OCI-LY3 (cell line): ENCODE measurements around the gene RGS4.

Experiments used
- H2AFZ ChIP-seq: fragments of 200-600, 300-600 bp; shearing (Covaris generic); 2 replicates; pipeline ENCODE4 v1.6.0; 2014; ENCODE audit warnings: antibody characterized with exemption, low read depth, low read length
- H3K27ac ChIP-seq: fragments of 200-600, 300-600 bp; sonication (generic); 2 replicates; pipeline ENCODE4 v1.5.1; 2014; ENCODE audit warnings: mild to moderate bottlenecking, low read length, moderate library complexity, mixed read lengths
- H3K27me3 ChIP-seq: fragments of 200-600, 300-600 bp; sonication (generic); 2 replicates; pipeline ENCODE4 v1.6.1; 2014; ENCODE audit warnings: low read depth, low read length, mixed read lengths
- H3K36me3 ChIP-seq: fragments of 200-600, 300-600 bp; sonication (generic); replicated peaks from 2 replicates; pipeline ENCODE3; 2014; ENCODE audit warnings: low read depth, low read length, mixed read lengths
- H3K4me1 ChIP-seq: fragments of 300-600, 200-600 bp; sonication (generic); 2 replicates; pipeline ENCODE4 v1.6.1; 2014; ENCODE audit warnings: low read length, mixed read lengths
- H3K4me2 ChIP-seq: fragments of 200-600, 300-600 bp; sonication (generic); 2 replicates; pipeline ENCODE4 v1.6.1; 2014; ENCODE audit warnings: low read length, mixed read lengths
- H3K4me3 ChIP-seq: fragments of 300-600, 200-600 bp; sonication (generic); 2 replicates; pipeline ENCODE4 v1.5.1; 2014; ENCODE audit warnings: antibody characterized with exemption, mild to moderate bottlenecking, low read length, moderate library complexity
- H3K79me2 ChIP-seq: fragments of 300-600, 200-600 bp; shearing (Covaris generic); 2 replicates; pipeline ENCODE4 v1.6.1; 2014; ENCODE audit warnings: mild to moderate bottlenecking, low read length, mixed read lengths
- H3K9ac ChIP-seq: fragments of 300-600, 200-600 bp; shearing (Covaris generic); 2 replicates; pipeline ENCODE4 v1.6.0; 2014; ENCODE audit warnings: mild to moderate bottlenecking, low read length, moderate library complexity
- H3K9me3 ChIP-seq: fragments of 200-600, 300-600 bp; shearing (Covaris generic); 2 replicates; pipeline ENCODE4 v1.6.1; 2014; ENCODE audit warnings: low read length, mixed read lengths; ENCODE audit not compliant: insufficient read depth
- H4K20me1 ChIP-seq: fragments of 200-600, 300-600 bp; sonication (generic); 2 replicates; pipeline ENCODE4 v1.6.1; 2016; ENCODE audit warnings: low read length, mixed read lengths; ENCODE audit not compliant: insufficient read depth
- EZH2phosphoT487 ChIP-seq: fragments of 200-600 bp; shearing (Covaris generic); IDR thresholded peaks from 2 replicates; pipeline ENCODE4 v1.6.1; 2018; ENCODE audit warnings: antibody characterized with exemption, mixed run types, low read depth
- TF ChIP-seq, protein P1 (sequence below): fragments of 200-600, 300-600 bp; sonication (generic); IDR thresholded peaks from 2 replicates; pipeline ENCODE4 v1.5.1; 2014; ENCODE audit warnings: antibody characterized with exemption, low read length, low read depth

Gene RGS4

DNA sequence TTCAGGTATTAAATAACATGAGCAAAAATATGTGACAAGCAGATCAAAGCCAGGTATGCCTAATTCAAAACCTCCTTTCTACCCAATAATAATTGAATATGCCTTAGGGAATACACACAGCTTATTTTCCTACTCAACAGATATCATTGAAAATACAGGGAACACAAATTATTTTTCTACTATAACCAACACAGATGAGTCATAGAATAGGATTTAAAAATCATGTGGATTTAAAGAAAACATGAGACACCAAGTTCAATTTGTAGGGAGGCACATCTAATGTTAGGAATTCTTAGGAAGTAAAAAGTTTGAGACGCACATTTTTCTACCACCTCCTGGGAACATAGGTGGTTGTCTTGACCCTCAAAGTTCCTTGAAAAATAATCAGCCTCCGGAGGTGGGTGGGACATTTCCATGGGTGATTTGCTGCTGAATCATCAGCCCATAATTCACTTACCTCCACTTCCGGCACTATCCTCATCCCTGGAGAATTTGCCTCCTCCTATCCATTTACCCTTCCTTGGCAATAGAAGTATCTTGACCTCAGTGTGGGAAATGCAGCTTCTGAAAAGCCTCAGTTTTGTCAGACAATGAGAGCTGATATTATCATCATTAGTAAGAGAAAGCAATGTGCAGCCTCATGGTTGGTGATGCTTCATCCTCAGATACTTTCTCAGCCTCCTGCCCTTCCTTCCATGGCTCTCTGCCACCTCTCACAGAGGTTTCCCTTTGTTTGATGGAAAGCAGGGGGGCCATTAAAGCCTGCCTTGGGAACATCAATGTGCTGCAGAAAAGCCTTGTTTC, 33.5 kb upstream of the RGS4 start:
- H3K9ac ChIP-seq = no peak overlapping the region
- no peaks in the 10 kb centered on the region for H3K36me3 ChIP-seq
- H3K4me2 ChIP-seq = no peak overlapping the region
- no peaks in the 10 kb centered on the region for H3K79me2 ChIP-seq
- no peak overlapping the region for H2AFZ ChIP-seq
- H3K27me3 ChIP-seq = no peaks in the 10 kb centered on the region
- no peak overlapping the region for H3K4me3 ChIP-seq
- H4K20me1 ChIP-seq = no peaks in the 10 kb centered on the region
- no peak for TF ChIP-seq EZH2phosphoT487
- TF ChIP-seq, protein P1, sequence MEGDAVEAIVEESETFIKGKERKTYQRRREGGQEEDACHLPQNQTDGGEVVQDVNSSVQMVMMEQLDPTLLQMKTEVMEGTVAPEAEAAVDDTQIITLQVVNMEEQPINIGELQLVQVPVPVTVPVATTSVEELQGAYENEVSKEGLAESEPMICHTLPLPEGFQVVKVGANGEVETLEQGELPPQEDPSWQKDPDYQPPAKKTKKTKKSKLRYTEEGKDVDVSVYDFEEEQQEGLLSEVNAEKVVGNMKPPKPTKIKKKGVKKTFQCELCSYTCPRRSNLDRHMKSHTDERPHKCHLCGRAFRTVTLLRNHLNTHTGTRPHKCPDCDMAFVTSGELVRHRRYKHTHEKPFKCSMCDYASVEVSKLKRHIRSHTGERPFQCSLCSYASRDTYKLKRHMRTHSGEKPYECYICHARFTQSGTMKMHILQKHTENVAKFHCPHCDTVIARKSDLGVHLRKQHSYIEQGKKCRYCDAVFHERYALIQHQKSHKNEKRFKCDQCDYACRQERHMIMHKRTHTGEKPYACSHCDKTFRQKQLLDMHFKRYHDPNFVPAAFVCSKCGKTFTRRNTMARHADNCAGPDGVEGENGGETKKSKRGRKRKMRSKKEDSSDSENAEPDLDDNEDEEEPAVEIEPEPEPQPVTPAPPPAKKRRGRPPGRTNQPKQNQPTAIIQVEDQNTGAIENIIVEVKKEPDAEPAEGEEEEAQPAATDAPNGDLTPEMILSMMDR = no peak
- no peaks in the 10 kb centered on the region for H3K9me3 ChIP-seq
- no peak overlapping the region for H3K27ac ChIP-seq
- no peaks in the 10 kb centered on the region for H3K4me1 ChIP-seq

DNA sequence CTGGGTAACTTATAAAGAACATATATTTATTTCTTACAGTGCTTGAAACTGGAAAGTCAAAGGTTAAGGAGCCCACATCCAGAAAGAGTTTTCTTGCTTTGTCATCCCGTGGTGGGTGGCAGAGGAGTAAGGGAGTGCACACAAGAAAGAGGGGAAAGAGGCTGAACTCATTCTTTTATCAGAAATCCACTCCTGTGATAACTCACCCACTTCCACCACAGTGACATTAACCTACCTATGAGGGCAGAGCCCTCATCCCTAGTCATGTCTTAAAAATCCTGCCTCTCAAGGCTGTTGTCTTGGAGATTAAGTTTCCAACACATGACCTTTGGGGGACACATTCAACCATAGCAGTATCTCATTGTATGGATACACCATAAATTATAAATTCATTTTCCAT, 32.5 kb upstream of the RGS4 start:
- TF ChIP-seq, protein P1 = no peak
- TF ChIP-seq EZH2phosphoT487 = no peak
- no peak overlapping the region for H3K9ac ChIP-seq
- no peak overlapping the region for H3K4me2 ChIP-seq
- no peaks in the 10 kb centered on the region for H3K79me2 ChIP-seq
- H2AFZ ChIP-seq = no peak overlapping the region
- H3K9me3 ChIP-seq = no peaks in the 10 kb centered on the region
- H3K4me1 ChIP-seq = no peaks in the 10 kb centered on the region
- no peaks in the 10 kb centered on the region for H3K27me3 ChIP-seq
- no peak overlapping the region for H3K4me3 ChIP-seq
- H3K27ac ChIP-seq = no peak overlapping the region
- no peaks in the 10 kb centered on the region for H3K36me3 ChIP-seq
- no peaks in the 10 kb centered on the region for H4K20me1 ChIP-seq

DNA sequence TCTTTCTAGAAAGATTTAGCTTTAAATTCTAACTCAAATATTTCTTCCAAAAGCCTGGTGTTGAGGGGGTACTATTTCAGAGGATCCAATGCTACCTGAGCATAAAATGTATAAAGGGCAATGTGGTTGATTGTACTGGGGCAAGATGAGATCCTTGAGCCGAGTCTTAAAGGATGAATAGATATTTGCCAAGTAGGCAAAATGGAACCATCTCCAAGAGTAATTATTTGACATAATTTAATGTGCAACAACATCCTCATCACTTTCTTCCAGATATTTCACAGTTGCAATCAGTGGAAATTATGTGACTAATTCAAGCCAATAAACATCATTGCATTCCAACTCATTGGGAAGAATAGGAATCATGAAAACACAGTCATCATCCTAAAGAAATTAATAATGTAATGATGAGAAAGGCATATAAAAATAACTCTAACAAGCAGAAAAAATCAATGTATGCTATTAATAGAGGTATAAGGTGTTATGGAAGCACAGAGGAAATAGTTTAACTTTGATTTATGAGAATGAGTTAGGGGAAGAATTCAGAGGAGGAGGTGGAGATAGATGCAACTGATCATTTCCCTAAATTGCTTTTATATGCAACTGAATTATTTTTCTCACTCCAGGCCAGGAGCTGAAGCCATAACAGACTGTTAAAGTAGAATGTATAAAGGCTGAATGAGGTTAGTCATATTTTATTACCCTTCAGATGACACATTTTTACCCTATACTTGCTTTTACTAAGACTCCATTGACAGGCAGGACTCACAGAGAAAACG, 30.0 kb upstream of the RGS4 start:
- no peak overlapping the region for H3K4me3 ChIP-seq
- H3K4me1 ChIP-seq = no peaks in the 10 kb centered on the region
- H3K36me3 ChIP-seq = no peaks in the 10 kb centered on the region
- H3K9me3 ChIP-seq = no peaks in the 10 kb centered on the region
- H3K4me2 ChIP-seq = no peak overlapping the region
- H3K27me3 ChIP-seq = no peaks in the 10 kb centered on the region
- TF ChIP-seq, protein P1 = no peak
- no peak for TF ChIP-seq EZH2phosphoT487
- H3K27ac ChIP-seq = no peak overlapping the region
- no peaks in the 10 kb centered on the region for H4K20me1 ChIP-seq
- H3K9ac ChIP-seq = no peak overlapping the region
- no peaks in the 10 kb centered on the region for H3K79me2 ChIP-seq
- no peak overlapping the region for H2AFZ ChIP-seq

DNA sequence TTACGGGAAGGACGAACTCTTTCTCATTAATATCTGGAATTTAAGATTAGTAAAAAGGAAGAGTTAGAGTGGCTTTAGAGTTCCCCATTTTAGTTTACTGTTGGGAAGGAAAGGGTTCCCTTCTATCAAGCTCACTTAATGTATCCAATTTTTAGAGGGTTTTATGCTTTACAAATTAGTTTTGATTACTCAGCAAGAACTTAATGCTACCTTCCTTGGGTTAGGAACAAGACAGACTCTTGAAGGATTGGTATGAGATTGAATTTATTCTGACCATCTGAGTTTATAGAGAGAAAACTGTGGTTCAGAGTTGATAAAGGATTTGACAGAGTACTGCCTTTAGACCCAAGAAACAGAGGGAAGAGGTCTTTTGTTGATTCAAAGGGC, 29.5 kb upstream of the RGS4 start:
- H3K4me2 ChIP-seq = no peak overlapping the region
- H4K20me1 ChIP-seq = no peaks in the 10 kb centered on the region
- no peak overlapping the region for H3K27ac ChIP-seq
- H3K9ac ChIP-seq = no peak overlapping the region
- H3K9me3 ChIP-seq = no peaks in the 10 kb centered on the region
- H3K36me3 ChIP-seq = no peaks in the 10 kb centered on the region
- H3K4me1 ChIP-seq = no peaks in the 10 kb centered on the region
- no peaks in the 10 kb centered on the region for H3K79me2 ChIP-seq
- H2AFZ ChIP-seq = no peak overlapping the region
- H3K4me3 ChIP-seq = no peak overlapping the region
- H3K27me3 ChIP-seq = 0 out of 2 replicates have a peak, but pooled peaks cover 4% of the 10 kb centered on the region
- TF ChIP-seq, protein P1 = no peak
- no peak for TF ChIP-seq EZH2phosphoT487
